Measurements from ENCODE around the gene FBXL16.

FBXL16 gene

DNA sequence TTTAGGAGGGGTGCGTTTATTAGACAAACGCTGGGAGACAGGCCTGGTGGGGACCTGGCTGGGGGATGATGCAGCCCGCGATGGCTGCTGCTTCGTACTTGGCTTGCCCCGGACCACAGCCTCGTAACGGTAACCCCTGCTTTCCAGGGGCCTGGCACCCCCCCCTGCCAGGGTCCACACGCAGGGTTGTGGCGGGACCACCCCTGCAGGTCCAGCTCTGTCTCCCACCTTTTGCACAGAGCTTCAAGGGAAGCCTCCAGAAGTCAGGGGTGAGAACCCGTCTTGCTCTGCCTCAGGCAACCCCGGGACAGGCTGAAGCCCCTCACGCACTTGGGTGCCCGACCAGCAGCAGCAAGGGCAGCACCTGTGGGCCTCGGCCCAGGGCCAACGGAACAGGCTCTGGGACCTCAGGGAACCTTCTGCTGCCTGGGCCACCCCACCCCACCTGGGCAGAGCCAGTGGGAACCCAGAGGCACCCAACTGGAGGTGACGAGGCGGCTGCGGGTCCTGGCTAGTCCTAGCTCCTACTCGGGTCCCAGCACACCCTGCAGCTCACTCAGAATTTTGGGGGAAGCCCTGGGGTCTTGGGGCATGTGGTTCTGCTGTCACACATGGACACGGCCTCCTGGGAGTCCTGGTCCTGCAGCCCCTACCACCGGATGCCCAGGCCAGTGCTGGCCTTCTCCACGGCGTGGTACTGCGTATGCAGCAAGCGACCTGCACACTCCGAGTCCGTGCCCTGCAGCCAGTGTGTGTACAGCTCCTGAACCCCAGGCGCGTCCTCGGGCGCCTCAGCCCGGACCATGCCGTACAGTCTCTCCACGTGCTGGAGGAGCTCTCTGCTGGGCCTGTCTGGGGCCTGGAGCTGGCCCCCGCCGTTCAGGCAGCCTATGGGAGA is 24.4 kb upstream of the FBXL16 start:
- H3K27ac Mint-ChIP-seq, result no peak overlapping the region
- H3K27me3 Mint-ChIP-seq (ENCODE audit: low read depth), result peaks cover 4% of the 10 kb centered on the region
- no peak overlapping the region for H3K4me3 Mint-ChIP-seq
- H3K4me1 Mint-ChIP-seq (ENCODE audit: low read depth), result no peaks in the 10 kb centered on the region
- H3K9me3 Mint-ChIP-seq, result no peaks in the 10 kb centered on the region
- no peaks in the 10 kb centered on the region for H3K36me3 Mint-ChIP-seq (ENCODE audit: low read depth)

DNA sequence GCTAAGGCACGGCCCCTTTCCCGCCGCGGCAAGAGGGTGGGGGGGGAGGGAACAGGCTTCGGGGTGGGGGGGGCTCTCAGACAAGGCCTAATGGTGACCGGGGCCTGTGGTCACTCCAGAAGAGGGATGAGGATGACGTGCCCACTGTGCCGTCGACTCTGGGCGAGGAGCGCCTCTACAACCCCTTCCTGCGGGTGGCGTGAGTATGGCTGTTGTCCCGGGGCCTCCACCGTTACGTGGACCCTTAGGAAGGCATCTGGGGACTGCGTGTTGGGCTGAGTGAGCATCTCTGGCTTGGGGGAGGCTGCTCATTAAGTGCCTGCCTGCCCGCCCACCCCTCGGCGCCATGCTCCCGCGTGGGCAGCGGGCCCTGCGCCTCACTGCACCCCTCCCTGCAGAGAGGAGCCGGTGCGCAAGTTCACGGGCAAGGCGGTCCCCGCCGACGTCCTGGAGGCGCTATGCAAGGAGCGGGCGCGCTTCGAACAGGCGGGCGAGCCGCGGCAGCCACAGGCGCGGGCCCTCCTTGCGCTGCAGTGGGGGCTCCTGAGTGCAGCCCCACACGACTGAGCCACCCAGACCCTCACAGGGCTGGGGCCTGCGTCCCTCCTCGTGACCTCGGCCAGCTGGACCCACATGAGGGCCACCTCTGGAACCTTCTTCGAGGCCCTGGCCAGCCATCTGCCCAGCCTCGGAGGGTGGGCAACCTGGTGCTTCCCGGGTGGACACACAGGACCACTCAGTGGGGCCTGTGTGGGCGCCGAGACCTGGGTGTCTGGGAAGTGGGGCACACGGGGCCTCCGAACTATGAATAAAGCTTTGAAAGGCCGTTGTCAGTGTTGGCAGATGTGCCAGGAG is 23.5 kb upstream of the FBXL16 start:
- Mint-ChIP-seq H3K4me1 (ENCODE audit: low read depth) (no peaks in the 10 kb centered on the region), H3K27ac (no peak overlapping the region), H3K4me3 (no peak overlapping the region)

DNA sequence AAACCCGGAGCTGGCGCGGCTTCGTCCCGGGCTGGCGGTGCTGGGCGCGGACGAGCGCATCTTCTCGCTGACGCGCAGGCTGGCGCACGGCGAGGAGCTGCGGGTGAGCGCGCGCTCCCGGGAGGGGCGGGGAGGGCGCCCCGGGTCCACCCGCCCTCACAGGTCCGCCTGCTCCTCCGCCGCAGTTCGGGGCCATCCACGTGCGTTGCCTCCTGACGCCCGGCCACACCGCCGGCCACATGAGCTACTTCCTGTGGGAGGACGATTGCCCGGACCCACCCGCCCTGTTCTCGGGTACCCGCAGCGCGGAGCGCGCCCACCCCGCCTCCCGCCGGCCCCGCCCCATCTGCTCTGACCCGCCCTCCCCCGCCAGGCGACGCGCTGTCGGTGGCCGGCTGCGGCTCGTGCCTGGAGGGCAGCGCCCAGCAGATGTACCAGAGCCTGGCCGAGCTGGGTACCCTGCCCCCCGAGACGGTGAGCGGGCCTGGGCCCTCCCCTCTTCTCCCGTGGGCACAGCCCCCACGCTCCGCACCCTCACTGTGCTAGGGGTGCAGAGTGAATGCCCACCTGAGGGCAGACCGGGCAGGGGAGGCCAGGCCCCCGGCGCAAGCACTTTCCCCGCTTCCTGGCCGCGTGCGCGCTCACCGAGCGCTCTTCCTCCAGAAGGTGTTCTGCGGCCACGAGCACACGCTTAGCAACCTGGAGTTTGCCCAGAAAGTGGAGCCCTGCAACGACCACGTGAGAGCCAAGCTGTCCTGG is 22.7 kb upstream of the FBXL16 start:
- Mint-ChIP-seq H3K4me3 (peak overlapping the region; percentile 17), H3K27me3 (ENCODE audit: low read depth) (peaks cover 4% of the 10 kb centered on the region)

More for the DNA sequence above, 23.5 kb upstream of the FBXL16 start:
- Mint-ChIP-seq H3K36me3 (ENCODE audit: low read depth) (no peaks in the 10 kb centered on the region), H3K27me3 (ENCODE audit: low read depth) (peaks cover 4% of the 10 kb centered on the region), H3K9me3 (no peaks in the 10 kb centered on the region)

DNA sequence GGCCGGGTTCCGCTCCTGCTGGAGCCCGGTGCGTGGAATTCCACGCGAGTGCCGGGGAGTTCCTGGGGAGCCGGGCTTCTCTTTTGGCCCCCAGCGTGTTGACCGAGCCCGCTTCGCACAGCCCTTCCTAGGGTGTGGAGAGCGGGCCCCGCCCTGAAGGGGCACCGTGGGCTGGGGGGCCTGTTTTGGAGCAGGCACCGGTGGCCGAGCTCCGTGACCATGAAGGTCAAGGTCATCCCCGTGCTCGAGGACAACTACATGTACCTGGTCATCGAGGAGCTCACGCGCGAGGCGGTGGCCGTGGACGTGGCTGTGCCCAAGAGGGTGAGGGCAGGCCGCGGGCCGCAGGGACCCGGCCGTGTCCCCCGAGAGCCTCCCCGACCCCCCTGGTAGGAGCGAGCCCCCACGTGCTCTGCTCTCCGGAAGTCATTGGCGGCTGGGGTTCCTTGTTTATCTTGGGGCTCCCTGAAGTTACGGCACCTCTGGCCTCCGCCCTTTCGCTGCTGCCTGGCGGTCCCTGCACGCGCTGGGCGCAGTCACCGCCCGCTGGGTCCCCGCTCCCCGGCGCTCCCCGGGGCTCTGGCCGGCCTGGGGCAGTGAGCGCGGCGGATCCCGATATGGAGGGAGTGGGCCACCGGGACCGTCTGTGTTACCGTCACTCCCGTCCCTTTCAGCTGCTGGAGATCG is 21.8 kb upstream of the FBXL16 start:
- Mint-ChIP-seq H3K9me3 (no peaks in the 10 kb centered on the region), H3K27ac (no peak overlapping the region), H3K27me3 (ENCODE audit: low read depth) (peaks cover 4% of the 10 kb centered on the region), H3K4me1 (ENCODE audit: low read depth) (no peaks in the 10 kb centered on the region), H3K4me3 (peak overlapping the region; percentile 14), H3K36me3 (ENCODE audit: low read depth) (no peaks in the 10 kb centered on the region)

More for the DNA sequence above, 22.7 kb upstream of the FBXL16 start:
- no peaks in the 10 kb centered on the region for H3K4me1 Mint-ChIP-seq (ENCODE audit: low read depth)
- H3K36me3 Mint-ChIP-seq (ENCODE audit: low read depth), result no peaks in the 10 kb centered on the region
- H3K27ac Mint-ChIP-seq, result no peak overlapping the region
- H3K9me3 Mint-ChIP-seq, result no peaks in the 10 kb centered on the region

DNA sequence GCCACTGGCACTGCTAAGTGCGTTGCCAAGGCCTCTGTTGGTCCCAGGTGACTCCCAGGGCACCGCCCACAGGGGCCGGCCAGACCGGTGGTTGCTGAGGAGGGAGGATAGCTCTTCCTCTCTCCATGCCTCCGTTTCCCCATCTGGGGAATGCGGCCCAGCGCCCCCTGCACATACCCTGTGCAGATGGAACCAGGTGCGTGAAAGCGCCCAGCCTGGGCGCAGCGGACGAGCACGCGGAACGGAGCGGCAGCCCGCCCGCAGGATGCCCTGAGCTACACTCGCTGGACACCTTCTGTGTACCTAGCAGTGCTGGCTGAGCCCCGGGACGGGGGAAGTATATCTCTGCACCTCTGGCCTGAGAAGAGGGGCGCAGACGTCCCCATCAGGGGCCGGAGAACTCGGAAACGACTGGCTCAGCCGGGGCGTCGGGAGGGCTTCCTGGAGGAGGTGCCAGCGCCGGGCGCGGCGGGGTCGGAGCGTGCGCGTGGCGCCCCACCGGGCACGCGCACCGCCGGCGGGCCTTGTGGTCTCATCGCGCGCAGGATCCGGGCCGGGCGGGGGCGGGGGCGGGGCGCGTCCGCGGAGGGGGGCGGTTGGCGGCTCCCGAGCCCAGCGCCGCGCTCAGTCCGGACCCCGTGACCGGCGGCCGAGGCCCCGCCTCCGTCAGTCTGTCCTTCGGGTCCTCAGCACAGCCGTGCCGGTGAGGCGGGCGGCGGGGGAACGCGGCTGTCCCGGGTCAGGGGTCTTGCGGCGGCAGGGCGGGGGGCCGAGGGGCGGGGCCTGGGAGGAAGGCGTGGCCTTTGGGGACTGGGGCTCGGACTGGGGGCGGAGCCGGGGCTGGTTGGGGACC is 21.1 kb upstream of the FBXL16 start, which contains the start of the genes CCDC78 and HAGHL:
Gene CCDC78, minus strand, starts transcription at position 6 of the 853 bp plus-strand sequence. CDS start 76 bp downstream, outside the sequence.
Gene HAGHL, plus strand, starts transcription at position 669 of the 853 bp plus-strand sequence. CDS start 404 bp downstream, outside the sequence.
- Mint-ChIP-seq H3K9me3 (no peaks in the 10 kb centered on the region), H3K27me3 (ENCODE audit: low read depth) (peaks cover 4% of the 10 kb centered on the region), H3K36me3 (ENCODE audit: low read depth) (no peaks in the 10 kb centered on the region), H3K4me3 (peak within 1 kb of the TSS; percentile 68), H3K27ac (peak within 1 kb of the TSS; percentile 6), H3K4me1 (ENCODE audit: low read depth) (peaks cover 1% of the 10 kb centered on the region)

DNA sequence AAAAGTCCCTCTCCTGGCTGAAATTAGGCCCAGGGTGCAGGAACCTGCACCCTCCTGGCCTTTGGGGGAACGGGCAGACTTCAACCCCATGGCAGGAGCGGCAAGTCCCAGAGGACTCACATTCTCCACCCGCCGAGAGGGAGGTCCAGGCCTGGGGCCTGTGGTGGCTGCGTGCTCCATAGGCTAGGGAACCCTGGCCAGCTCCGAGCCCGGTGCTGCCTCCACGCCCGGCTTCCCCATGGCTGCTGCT is 20.5 kb upstream of the FBXL16 start:
- Mint-ChIP-seq H3K27ac (no peak overlapping the region), H3K9me3 (no peaks in the 10 kb centered on the region), H3K4me3 (no peak overlapping the region), H3K36me3 (ENCODE audit: low read depth) (no peaks in the 10 kb centered on the region), H3K27me3 (ENCODE audit: low read depth) (peaks cover 4% of the 10 kb centered on the region), H3K4me1 (ENCODE audit: low read depth) (peaks cover 1% of the 10 kb centered on the region)

DNA sequence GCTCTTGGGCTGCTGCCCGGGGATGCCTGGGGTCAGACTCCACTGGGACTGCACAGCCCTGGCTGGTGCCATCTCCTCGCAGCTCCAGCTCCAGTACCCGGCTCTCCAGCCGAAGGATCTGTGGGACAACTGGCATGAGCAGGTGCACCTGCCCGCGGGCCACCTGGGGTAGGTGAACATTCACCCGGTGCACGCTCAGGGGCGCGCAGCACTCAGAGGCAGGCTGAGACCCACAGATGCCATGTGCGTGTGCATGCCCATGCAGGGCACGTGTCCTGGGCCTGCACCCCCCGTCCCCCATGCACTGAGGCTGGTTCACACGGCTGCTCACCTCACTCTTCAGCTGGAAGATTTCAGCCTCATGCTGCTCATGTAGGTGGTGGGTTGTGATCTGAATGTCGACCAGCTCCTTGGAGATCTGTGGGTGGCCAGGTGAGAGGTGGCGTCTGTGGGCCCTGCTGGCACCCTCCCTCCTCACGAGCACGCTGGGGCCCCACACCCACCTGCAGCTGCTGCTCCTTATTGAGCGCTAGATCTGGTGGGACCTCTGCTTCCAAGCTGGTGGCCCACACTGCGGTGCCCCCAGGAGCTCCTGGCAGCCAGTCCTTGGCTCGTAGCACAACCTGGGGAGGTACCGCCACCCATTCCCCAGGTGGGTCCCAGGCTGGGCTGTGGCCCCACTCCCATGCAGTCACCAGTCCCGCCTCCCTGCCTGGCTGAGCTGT is 20.0 kb upstream of the FBXL16 start:
- H3K9me3 Mint-ChIP-seq, result no peaks in the 10 kb centered on the region
- no peak overlapping the region for H3K27ac Mint-ChIP-seq
- peaks cover 4% of the 10 kb centered on the region for H3K27me3 Mint-ChIP-seq (ENCODE audit: low read depth)
- H3K4me3 Mint-ChIP-seq, result no peak overlapping the region
- H3K4me1 Mint-ChIP-seq (ENCODE audit: low read depth), result peaks cover 1% of the 10 kb centered on the region
- no peaks in the 10 kb centered on the region for H3K36me3 Mint-ChIP-seq (ENCODE audit: low read depth)

DNA sequence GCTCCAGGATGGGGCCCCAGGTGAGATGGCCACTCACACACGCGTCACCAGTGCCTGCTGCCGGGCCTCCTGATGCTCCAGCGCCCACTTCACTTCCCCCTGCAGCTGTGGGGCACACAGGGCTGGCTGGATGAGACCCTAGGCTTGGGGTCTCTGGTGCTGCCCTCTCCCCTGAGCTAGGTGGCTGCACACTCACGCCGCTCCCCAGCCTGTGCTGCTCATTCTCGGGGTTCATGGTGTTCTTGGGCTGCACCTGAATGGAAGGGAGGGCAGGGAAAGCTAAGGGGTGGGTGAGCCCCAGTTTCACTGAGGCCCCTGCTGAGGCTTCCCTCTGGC is 19.4 kb upstream of the FBXL16 start:
- peaks cover 4% of the 10 kb centered on the region for H3K27me3 Mint-ChIP-seq (ENCODE audit: low read depth)
- H3K4me3 Mint-ChIP-seq, result no peak overlapping the region
- no peaks in the 10 kb centered on the region for H3K9me3 Mint-ChIP-seq
- H3K36me3 Mint-ChIP-seq (ENCODE audit: low read depth), result no peaks in the 10 kb centered on the region
- peaks cover 6% of the 10 kb centered on the region for H3K4me1 Mint-ChIP-seq (ENCODE audit: low read depth)
- no peak overlapping the region for H3K27ac Mint-ChIP-seq

DNA sequence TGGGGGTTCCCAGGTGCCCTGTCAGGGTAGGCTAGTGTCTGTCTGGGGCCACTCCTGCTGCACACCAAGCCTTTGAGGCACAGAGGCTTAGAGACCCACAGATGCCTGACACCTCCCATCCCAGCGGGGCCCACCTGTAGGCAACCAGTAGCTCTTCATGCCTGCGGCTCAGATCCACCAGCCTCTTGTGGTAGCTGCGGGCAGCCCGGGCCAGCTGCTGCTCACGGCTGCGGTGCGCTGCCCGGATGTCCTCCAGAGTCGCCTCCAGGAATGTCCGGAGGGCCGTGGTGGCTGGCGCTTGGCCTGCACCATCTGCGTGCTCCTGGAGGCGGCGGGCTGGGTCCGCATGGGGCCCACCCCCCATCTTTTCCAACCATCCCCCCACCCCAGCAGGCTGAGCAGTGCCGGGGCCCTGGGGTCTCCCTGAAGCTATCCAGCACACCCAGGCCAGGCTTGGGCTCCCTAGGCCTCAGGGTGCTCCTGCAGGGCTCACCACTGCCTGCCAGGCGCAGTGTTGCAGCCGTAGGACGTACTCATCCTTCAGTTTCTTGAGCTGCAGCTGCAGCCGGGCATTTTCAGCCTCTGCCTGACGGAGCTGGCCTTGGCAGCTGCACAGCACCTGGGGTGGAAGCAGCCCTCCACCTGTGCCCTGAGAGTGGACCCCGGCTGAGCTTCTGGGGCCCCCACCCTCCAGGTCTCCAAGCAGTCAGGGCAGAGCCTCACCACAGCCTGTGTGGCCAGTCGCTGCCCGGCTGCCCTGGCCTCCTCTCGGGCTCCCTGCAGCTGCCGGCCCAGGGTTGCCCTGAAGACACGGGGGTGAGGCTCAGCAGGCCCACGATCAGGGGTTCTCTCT is 18.8 kb upstream of the FBXL16 start:
- Mint-ChIP-seq H3K27ac (no peak overlapping the region), H3K27me3 (ENCODE audit: low read depth) (peaks cover 7% of the 10 kb centered on the region), H3K4me1 (ENCODE audit: low read depth) (peaks cover 6% of the 10 kb centered on the region), H3K9me3 (no peaks in the 10 kb centered on the region), H3K4me3 (no peak overlapping the region), H3K36me3 (ENCODE audit: low read depth) (no peaks in the 10 kb centered on the region)

DNA sequence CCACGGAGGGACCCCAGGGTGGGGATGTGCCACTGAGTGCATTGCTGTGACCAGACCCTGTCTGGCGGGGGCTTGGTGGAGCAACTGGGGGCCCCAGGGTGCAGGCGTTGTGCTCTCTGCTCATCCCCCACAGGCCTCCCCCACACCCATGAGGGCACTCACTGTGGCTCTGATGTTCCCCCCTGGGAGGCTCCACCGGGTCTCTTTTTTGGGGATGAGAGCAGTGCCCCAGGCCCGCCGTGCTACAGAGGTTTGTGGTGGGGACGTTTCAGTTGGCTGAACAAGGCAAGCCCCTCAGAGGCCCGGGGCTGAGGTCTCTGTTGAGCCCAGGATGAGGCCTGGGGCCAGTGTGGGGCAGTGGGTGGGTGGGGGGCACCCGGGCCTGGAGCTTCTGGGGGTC is 18.1 kb upstream of the FBXL16 start:
- Mint-ChIP-seq H3K4me1 (ENCODE audit: low read depth) (peaks cover 6% of the 10 kb centered on the region), H3K27me3 (ENCODE audit: low read depth) (peaks cover 14% of the 10 kb centered on the region), H3K9me3 (no peaks in the 10 kb centered on the region), H3K27ac (no peak overlapping the region), H3K4me3 (no peak overlapping the region), H3K36me3 (ENCODE audit: low read depth) (no peaks in the 10 kb centered on the region)

DNA sequence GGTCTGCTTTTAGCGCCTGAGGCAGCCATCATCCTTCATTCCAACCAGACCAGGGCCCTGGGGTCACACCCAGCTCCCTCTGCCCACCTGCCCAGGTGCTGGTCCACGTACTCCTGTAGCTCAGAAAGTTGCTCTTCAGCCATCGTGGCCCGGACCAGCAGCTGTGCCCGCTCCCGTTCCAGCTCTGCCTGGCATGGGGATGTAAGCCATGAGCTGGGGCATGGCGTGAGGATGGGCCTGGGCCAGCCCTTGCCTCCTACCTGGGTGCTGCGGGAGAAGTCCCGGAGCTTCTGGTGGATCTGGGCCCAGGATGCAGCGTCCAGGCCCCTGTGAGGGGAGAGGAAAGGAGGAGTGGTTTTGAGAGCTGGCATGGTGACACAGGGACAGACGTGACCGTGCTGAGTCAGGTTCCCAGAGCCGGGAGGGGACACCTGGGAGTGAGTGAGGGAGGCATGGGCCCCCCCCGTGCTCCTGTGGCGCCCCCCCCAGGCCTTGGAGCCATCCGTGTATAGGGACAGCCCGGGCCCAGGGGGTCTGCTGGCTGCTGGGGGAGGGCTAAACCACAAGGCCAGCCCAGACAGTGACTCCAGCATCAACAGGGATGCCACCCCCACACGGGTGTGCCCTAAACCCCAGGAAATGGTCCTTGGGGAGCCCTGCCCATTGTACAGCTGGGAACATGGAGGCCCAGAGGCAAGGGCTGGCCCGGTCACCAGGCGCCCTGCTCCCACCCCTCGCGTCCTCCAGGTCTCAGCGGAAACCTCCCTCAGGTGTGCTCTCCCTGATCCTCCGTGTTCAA is 17.4 kb upstream of the FBXL16 start:
- H3K27me3 Mint-ChIP-seq (ENCODE audit: low read depth), result peaks cover 16% of the 10 kb centered on the region
- H3K4me3 Mint-ChIP-seq, result no peak overlapping the region
- no peaks in the 10 kb centered on the region for H3K36me3 Mint-ChIP-seq (ENCODE audit: low read depth)
- H3K9me3 Mint-ChIP-seq, result no peaks in the 10 kb centered on the region
- no peak overlapping the region for H3K27ac Mint-ChIP-seq
- H3K4me1 Mint-ChIP-seq (ENCODE audit: low read depth), result peaks cover 6% of the 10 kb centered on the region
